HEK293 (cell line): ENCODE results near the gene THEM5.

Source experiments
- CTCF ChIA-PET: fragments of 350-600 bp; formaldehyde crosslinking; extraction: SDS; loops from one replicate; lab custom pipeline; 2021; ENCODE audit warnings: antibody characterized with exemption; lab: Yijun Ruan, JAX
- POLR2A ChIA-PET: fragments of 300-600 bp; formaldehyde crosslinking; extraction: SDS; loops from one replicate; lab custom pipeline; 2020; ENCODE audit warnings: antibody characterized with exemption, inconsistent platforms; lab: Yijun Ruan, JAX
- H3K27ac ChIP-seq: fragments of 200-500 bp; sonication (Bioruptor generic); 2 replicates; pipeline ENCODE4 v1.5.1; 2014; ENCODE audit warnings: low read depth, low read length, control low read depth, inconsistent platforms; ENCODE audit errors: extremely low read depth
- H3K36me3 ChIP-seq, 2 experiments: fragments of 200-500 bp in 1 of 2; sonication (Bioruptor generic) in 1 of 2; 1 replicate in 1 of 2; 2 replicates in 1 of 2; pipeline ENCODE4 v1.5.1; 2014 to 2017; ENCODE audit warnings: inconsistent platforms in 2 of 2, low read length in 2 of 2; ENCODE audit not compliant: control insufficient read depth in 2 of 2, insufficient read depth in 1 of 2
- H3K4me1 ChIP-seq: fragments of 200-500 bp; sonication (Bioruptor generic); 2 replicates; pipeline ENCODE4 v1.5.1; 2014; ENCODE audit warnings: mild to moderate bottlenecking, low read length, inconsistent platforms; ENCODE audit not compliant: control insufficient read depth, insufficient read depth
- H3K4me3 ChIP-seq: 2 replicates; pipeline ENCODE4 v1.5.1; 2011; ENCODE audit warnings: low read depth, mild to moderate bottlenecking, control low read depth, low read length, moderate library complexity
- H3K9me3 ChIP-seq: fragments of 200-500 bp; sonication (Bioruptor generic); 2 replicates; pipeline ENCODE4 v1.5.1; 2014; ENCODE audit warnings: low read depth, low read length, inconsistent platforms; ENCODE audit not compliant: control insufficient read depth, insufficient read depth
- BCL11B ChIP-seq: fragments of 450-650 bp; formaldehyde crosslinking; IDR thresholded peaks from 2 replicates; pipeline ENCODE4 v1.5.1; 2016; ENCODE audit warnings: low read depth, missing biosample characterization, missing genetic modification characterization
- GLI4 ChIP-seq: fragments of 450-650 bp; formaldehyde crosslinking; IDR thresholded peaks from 2 replicates; pipeline ENCODE4 v1.5.1; 2016; ENCODE audit warnings: missing biosample characterization, missing genetic modification characterization
- OSR2 ChIP-seq: fragments of 450-650 bp; formaldehyde crosslinking; IDR thresholded peaks from 2 replicates; pipeline ENCODE4 v1.5.1; 2016; ENCODE audit warnings: missing biosample characterization, missing genetic modification characterization
- SCRT1 ChIP-seq: fragments of 450-650 bp; formaldehyde crosslinking; IDR thresholded peaks from 2 replicates; pipeline ENCODE4 v1.5.1; 2016; ENCODE audit warnings: missing biosample characterization, missing genetic modification characterization, borderline replicate concordance
- ZBTB20 ChIP-seq: fragments of 450-650 bp; formaldehyde crosslinking; IDR thresholded peaks from 2 replicates; pipeline ENCODE4 v1.5.1; 2016; ENCODE audit warnings: missing biosample characterization, missing genetic modification characterization
- ZBTB8A ChIP-seq: fragments of 450-650 bp; formaldehyde crosslinking; IDR thresholded peaks from 2 replicates; pipeline ENCODE4 v1.5.1; 2016; ENCODE audit warnings: missing biosample characterization, missing genetic modification characterization
- ZEB2 ChIP-seq: fragments of 450-650 bp; formaldehyde crosslinking; IDR thresholded peaks from 2 replicates; pipeline ENCODE4 v1.5.1; 2016; ENCODE audit warnings: missing biosample characterization, missing genetic modification characterization
- ZFHX2 ChIP-seq: fragments of 450-650 bp; formaldehyde crosslinking; conservative IDR thresholded peaks from 2 replicates; pipeline ENCODE4 v1.5.1; 2016; ENCODE audit warnings: missing biosample characterization, missing genetic modification characterization
- ZIC2 ChIP-seq: fragments of 450-650 bp; formaldehyde crosslinking; IDR thresholded peaks from 2 replicates; pipeline ENCODE4 v1.5.1; 2016; ENCODE audit warnings: missing biosample characterization, missing genetic modification characterization
- ZNF121 ChIP-seq: fragments of 450-650 bp; formaldehyde crosslinking; IDR thresholded peaks from 2 replicates; pipeline ENCODE4 v1.5.1; 2016; ENCODE audit warnings: missing biosample characterization, missing genetic modification characterization
- ZNF138 ChIP-seq: fragments of 450-650 bp; formaldehyde crosslinking; IDR thresholded peaks from 2 replicates; pipeline ENCODE4 v1.5.1; 2016; ENCODE audit warnings: missing biosample characterization, missing genetic modification characterization, borderline replicate concordance
- ZNF148 ChIP-seq: fragments of 450-650 bp; formaldehyde crosslinking; IDR thresholded peaks from 2 replicates; pipeline ENCODE4 v1.5.0; 2017; ENCODE audit warnings: missing biosample characterization, missing genetic modification characterization, borderline replicate concordance
- ZNF155 ChIP-seq: fragments of 450-650 bp; formaldehyde crosslinking; IDR thresholded peaks from 2 replicates; pipeline ENCODE4 v1.5.1; 2016; ENCODE audit warnings: missing biosample characterization, missing genetic modification characterization
- ZNF157 ChIP-seq: fragments of 450-650 bp; formaldehyde crosslinking; IDR thresholded peaks from 2 replicates; pipeline ENCODE4 v1.5.1; 2016; ENCODE audit warnings: missing biosample characterization, missing genetic modification characterization
- ZNF18 ChIP-seq: fragments of 450-650 bp; formaldehyde crosslinking; IDR thresholded peaks from 2 replicates; pipeline ENCODE4 v1.5.1; 2016; ENCODE audit warnings: missing biosample characterization, missing genetic modification characterization
- ZNF426 ChIP-seq: fragments of 450-650 bp; formaldehyde crosslinking; IDR thresholded peaks from 2 replicates; pipeline ENCODE4 v1.5.1; 2017; ENCODE audit warnings: missing biosample characterization, missing genetic modification characterization, mild to moderate bottlenecking, inconsistent platforms, moderate library complexity
- ZNF610 ChIP-seq: fragments of 450-650 bp; formaldehyde crosslinking; IDR thresholded peaks from 2 replicates; pipeline ENCODE4 v1.5.1; 2016; ENCODE audit warnings: missing biosample characterization, missing genetic modification characterization, borderline replicate concordance
- ZNF670 ChIP-seq: fragments of 450-650 bp; formaldehyde crosslinking; IDR thresholded peaks from 2 replicates; pipeline ENCODE4 v1.5.1; 2016; ENCODE audit warnings: missing biosample characterization, missing genetic modification characterization, low read depth
- ZSCAN16 ChIP-seq: fragments of 450-650 bp; formaldehyde crosslinking; IDR thresholded peaks from 2 replicates; pipeline ENCODE4 v1.5.1; 2016; ENCODE audit warnings: missing biosample characterization, missing genetic modification characterization
- TF ChIP-seq, protein P1 (sequence below): fragments of 450-650 bp; formaldehyde crosslinking; IDR thresholded peaks from 2 replicates; pipeline ENCODE4 v1.5.1; 2017; ENCODE audit warnings: missing biosample characterization, missing genetic modification characterization
- TF ChIP-seq, protein P2 (sequence below): fragments of 450-650 bp; formaldehyde crosslinking; IDR thresholded peaks from 2 replicates; pipeline ENCODE4 v1.5.1; 2016; ENCODE audit warnings: missing biosample characterization, missing genetic modification characterization
- TF ChIP-seq, protein P3 (sequence below): fragments of 450-650 bp; formaldehyde crosslinking; IDR thresholded peaks from 2 replicates; pipeline ENCODE4 v1.5.1; 2016; ENCODE audit warnings: missing biosample characterization, missing genetic modification characterization

THEM5 gene

DNA sequence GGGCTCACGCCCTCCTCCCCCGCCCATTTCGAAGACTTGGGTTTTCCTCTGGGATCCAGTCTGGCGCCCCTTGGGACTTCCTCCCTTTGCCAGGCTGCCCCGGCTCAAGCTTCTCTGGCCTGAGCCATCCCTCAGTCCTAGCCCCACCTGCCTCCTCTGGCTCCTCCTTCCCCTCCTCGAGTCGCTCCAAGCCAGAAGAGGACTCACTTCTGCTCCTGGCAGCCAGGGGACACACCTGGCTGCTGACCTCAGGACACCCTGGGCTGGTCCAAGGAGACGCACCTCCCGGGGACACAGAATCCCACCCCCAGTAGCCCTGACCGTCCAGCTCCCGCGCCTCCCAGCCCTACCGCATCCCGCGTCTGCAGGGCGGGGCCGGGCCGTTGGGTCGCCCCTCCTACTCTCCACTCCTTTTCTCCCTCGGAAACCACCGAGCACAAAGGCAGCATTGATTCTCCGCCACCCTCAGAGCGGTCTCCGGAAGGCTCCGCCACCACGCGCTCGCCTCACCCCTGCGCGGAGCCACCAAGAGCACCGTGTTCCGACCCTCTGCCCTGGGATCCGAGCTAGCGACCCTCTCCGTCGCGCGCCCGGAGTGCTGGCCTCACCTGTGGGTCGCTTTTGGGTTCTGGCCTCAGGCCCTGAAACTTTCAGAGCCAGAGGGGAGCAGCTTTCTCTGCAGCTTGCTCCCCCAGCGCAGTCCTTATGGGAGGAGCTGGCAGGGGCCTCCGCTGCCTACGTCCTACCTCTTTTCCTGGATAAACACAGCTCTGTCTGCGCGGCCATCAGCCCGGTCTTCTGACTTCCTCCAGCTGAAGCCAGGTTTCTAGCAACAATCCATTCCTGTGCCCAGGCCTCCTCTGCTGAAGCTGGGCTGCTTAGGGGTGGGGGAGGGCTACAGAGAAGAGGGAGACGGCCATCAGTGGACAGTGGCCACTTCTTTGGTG, 13.8 kb downstream of the THEM5 start, which contains the start of gene C2CD4D (continued):
- TF ChIP-seq, protein P1, sequence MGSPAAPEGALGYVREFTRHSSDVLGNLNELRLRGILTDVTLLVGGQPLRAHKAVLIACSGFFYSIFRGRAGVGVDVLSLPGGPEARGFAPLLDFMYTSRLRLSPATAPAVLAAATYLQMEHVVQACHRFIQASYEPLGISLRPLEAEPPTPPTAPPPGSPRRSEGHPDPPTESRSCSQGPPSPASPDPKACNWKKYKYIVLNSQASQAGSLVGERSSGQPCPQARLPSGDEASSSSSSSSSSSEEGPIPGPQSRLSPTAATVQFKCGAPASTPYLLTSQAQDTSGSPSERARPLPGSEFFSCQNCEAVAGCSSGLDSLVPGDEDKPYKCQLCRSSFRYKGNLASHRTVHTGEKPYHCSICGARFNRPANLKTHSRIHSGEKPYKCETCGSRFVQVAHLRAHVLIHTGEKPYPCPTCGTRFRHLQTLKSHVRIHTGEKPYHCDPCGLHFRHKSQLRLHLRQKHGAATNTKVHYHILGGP = no peak
- TF ChIP-seq ZNF138 (no peak), ZIC2 (tag by site-specific recombination) (no peak), ZBTB8A (tag by site-specific recombination) (no peak), ZNF426 (tag by site-specific recombination) (no peak), BCL11B (tag by site-specific recombination) (no peak), GLI4 (tag by site-specific recombination) (no peak), ZBTB20 (tag by site-specific recombination) (no peak)
- TF ChIP-seq, protein P2, sequence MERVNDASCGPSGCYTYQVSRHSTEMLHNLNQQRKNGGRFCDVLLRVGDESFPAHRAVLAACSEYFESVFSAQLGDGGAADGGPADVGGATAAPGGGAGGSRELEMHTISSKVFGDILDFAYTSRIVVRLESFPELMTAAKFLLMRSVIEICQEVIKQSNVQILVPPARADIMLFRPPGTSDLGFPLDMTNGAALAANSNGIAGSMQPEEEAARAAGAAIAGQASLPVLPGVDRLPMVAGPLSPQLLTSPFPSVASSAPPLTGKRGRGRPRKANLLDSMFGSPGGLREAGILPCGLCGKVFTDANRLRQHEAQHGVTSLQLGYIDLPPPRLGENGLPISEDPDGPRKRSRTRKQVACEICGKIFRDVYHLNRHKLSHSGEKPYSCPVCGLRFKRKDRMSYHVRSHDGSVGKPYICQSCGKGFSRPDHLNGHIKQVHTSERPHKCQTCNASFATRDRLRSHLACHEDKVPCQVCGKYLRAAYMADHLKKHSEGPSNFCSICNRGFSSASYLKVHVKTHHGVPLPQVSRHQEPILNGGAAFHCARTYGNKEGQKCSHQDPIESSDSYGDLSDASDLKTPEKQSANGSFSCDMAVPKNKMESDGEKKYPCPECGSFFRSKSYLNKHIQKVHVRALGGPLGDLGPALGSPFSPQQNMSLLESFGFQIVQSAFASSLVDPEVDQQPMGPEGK (tag by site-specific recombination) = no peak
- TF ChIP-seq, all 188 proteins: peak for 0

DNA sequence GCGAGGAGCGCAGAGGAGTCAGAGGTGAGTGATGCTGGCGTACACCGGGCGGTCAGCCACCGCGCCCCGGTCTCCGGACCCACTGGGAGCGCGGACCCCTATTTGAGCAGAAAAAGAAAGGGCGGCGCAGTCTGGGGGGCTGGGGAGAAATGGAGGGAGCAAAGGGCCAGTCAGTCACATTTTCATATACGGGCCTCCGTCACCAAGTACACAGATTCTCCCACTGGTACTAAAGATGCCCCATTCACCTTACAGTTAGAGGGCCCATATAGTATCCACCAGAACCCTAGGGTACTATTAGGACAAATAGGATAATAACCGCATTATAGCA, 14.5 kb downstream of the THEM5 start:
- Histone ChIP-seq H3K4me1 (no peaks in the 10 kb centered on the region), H3K27ac (no peak overlapping the region), H3K9me3 (no peaks in the 10 kb centered on the region), H3K4me3 (no peak overlapping the region), H3K36me3 (no peaks in the 10 kb centered on the region)
- TF ChIP-seq ZNF148 (tag by site-specific recombination) (no peak), ZFHX2 (no peak), OSR2 (no peak), SCRT1 (tag by site-specific recombination) (no peak), ZNF18 (no peak), ZNF121 (tag by site-specific recombination) (no peak), ZNF155 (tag by site-specific recombination) (no peak), ZNF670 (tag by site-specific recombination) (no peak), ZNF157 (no peak), ZEB2 (tag by site-specific recombination) (no peak), ZSCAN16 (no peak), ZNF610 (no peak)
- TF ChIP-seq, protein P3, sequence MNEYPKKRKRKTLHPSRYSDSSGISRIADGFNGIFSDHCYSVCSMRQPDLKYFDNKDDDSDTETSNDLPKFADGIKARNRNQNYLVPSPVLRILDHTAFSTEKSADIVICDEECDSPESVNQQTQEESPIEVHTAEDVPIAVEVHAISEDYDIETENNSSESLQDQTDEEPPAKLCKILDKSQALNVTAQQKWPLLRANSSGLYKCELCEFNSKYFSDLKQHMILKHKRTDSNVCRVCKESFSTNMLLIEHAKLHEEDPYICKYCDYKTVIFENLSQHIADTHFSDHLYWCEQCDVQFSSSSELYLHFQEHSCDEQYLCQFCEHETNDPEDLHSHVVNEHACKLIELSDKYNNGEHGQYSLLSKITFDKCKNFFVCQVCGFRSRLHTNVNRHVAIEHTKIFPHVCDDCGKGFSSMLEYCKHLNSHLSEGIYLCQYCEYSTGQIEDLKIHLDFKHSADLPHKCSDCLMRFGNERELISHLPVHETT (tag by site-specific recombination) = no peak
- ChIA-PET CTCF (no interaction called here), POLR2A (no interaction called here)
